MCF 10A (cell line): ENCODE measurements around the gene FNDC4. TPM values are rescaled to one million over a fixed set of nuclear protein-coding genes. Genes with fewer than 3 reads are reported as not detected.

Experiments used
- BruUV-seq: library from RNA; stranded (reverse); fragments of 400-500 nt; replicated peaks from 2 replicates; lab custom pipeline; 2021; lab: Mats Ljungman, UMichigan
- CTCF ChIA-PET: fragments of 300-600 bp; sonication (Branson Sonifier 250); formaldehyde crosslinking; extraction: SDS; loops from one replicate; lab custom pipeline; 2021; ENCODE audit warnings: antibody characterized with exemption, inconsistent platforms; lab: Yijun Ruan, JAX
- POLR2A ChIA-PET: fragments of 300-600, 350-650 bp; sonication (Branson Sonifier 250); formaldehyde crosslinking; extraction: SDS; loops from one replicate; lab custom pipeline; 2020; ENCODE audit warnings: antibody characterized with exemption, inconsistent platforms; lab: Yijun Ruan, JAX
- DNase-seq: peaks from one replicate; pipeline ENCODE4 v3.0.0-alpha.2; 2018; ENCODE audit not compliant: unreplicated experiment
- H3K27ac Mint-ChIP-seq: one replicate; pipeline ENCODE4 v1.8.0; 2022; ENCODE audit warnings: mild to moderate bottlenecking, low read depth, mixed read lengths; ENCODE audit not compliant: unreplicated experiment
- H3K27me3 Mint-ChIP-seq: one replicate; pipeline ENCODE4 v1.8.0; 2022; ENCODE audit warnings: mixed read lengths; ENCODE audit not compliant: insufficient read depth, unreplicated experiment
- H3K36me3 Mint-ChIP-seq: one replicate; pipeline ENCODE4 v1.8.0; 2022; ENCODE audit warnings: mild to moderate bottlenecking, moderate library complexity, mixed read lengths; ENCODE audit not compliant: insufficient read depth, unreplicated experiment
- H3K4me1 Mint-ChIP-seq: one replicate; pipeline ENCODE4 v1.8.0; 2022; ENCODE audit warnings: mixed read lengths; ENCODE audit not compliant: insufficient read depth, unreplicated experiment
- H3K4me3 Mint-ChIP-seq: one replicate; pipeline ENCODE4 v1.8.0; 2022; ENCODE audit warnings: mild to moderate bottlenecking, moderate library complexity, mixed read lengths; ENCODE audit not compliant: unreplicated experiment
- H3K9me3 Mint-ChIP-seq: one replicate; pipeline ENCODE4 v1.8.0; 2022; ENCODE audit warnings: mixed read lengths; ENCODE audit not compliant: unreplicated experiment
- intact Hi-C: fragments of 100-400 bp; cut with micrococcal nuclease; formaldehyde crosslinking; loops from 2 replicates; pipeline ENCODE4 v1.14.1; 2022
- total RNA-seq: library from RNA; stranded (reverse); gene quantifications from 2 replicates; pipeline ENCODE4 v1.2.3, GENCODE V29; 2022
- TF ChIP-seq, protein P1 (sequence below): fragments of 200-600 bp; IDR thresholded peaks from one replicate; pipeline ENCODE4 v1.8.0; 2022; ENCODE audit warnings: antibody characterized with exemption, mild to moderate bottlenecking; ENCODE audit not compliant: unreplicated experiment

Gene FNDC4
- total RNA-seq, 1 experiment from 2014 or later, result 0.79 TPM

DNA sequence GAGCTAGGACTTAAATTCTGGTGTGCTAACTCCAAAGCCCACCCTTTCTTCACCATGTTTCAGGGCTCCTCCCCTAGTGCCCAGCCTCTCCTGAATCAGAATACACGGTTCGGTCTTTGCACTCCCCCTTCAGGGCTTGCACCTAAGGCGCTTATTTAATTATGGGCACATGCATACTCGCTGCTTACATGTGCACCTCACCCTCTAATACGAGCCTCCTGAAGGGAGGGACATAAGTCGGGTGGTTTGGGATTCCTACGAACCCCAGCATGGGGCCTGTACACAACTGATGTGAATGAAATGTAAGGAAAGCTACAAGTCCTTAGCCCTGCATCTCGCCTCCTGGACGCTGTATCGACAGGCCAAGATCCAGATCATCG is 5.9 kb downstream of the FNDC4 start:
- Mint-ChIP-seq H3K27ac (peak overlapping the region; percentile 87), H3K4me3 (peak overlapping the region; percentile 92), H3K27me3 (no peaks in the 10 kb centered on the region), H3K4me1 (peaks cover 6% of the 10 kb centered on the region), H3K9me3 (no peaks in the 10 kb centered on the region), H3K36me3 (peaks cover 15% of the 10 kb centered on the region)
- CTCF ChIA-PET, result interaction anchor here (0.7 to 1.0 kb wide), 2 partner anchors 58 to 920 kb away, joined by 3 read pairs; no protein-coding TSS in a partner anchor
- TF ChIP-seq, protein P1, sequence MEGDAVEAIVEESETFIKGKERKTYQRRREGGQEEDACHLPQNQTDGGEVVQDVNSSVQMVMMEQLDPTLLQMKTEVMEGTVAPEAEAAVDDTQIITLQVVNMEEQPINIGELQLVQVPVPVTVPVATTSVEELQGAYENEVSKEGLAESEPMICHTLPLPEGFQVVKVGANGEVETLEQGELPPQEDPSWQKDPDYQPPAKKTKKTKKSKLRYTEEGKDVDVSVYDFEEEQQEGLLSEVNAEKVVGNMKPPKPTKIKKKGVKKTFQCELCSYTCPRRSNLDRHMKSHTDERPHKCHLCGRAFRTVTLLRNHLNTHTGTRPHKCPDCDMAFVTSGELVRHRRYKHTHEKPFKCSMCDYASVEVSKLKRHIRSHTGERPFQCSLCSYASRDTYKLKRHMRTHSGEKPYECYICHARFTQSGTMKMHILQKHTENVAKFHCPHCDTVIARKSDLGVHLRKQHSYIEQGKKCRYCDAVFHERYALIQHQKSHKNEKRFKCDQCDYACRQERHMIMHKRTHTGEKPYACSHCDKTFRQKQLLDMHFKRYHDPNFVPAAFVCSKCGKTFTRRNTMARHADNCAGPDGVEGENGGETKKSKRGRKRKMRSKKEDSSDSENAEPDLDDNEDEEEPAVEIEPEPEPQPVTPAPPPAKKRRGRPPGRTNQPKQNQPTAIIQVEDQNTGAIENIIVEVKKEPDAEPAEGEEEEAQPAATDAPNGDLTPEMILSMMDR, result no peak
- DNase-seq, result peak; percentile 34
- BruUV-seq, result TSS peak; percentile 60
- intact Hi-C loops, result loop anchor here (2.0 kb wide), 2 partner anchors 80 to 140 kb away; partner anchors contain the start of genes CCDC121, GPN1 and PPM1G
- POLR2A ChIA-PET, result interaction anchor here (0.6 to 1.8 kb wide), 4 partner anchors 12 to 139 kb away, joined by 3 to 8 read pairs (median 4); no protein-coding TSS in a partner anchor

DNA sequence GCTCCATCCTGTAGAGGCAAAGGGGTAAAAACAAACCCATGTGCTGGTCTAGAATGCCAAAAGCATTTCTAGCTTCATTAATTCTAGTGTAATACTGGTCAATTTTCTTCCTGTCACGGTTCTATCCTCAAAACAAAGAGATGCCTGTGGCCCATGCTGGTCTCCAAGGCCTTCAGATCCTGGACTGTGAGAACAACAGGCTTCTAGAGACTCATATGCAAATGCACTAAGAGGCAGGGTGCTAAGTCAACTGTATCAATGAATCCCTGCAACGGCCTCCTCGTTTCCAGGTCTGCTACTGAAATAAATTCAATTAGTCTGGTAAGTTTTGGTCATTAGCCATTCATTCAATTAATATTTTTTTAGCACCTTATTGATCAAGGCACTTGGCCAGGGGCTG is 9.5 kb downstream of the FNDC4 start:
- H3K27ac Mint-ChIP-seq, result no peak overlapping the region
- ChIA-PET POLR2A (interaction anchor here (0.8 kb wide), 1 partner anchor 10 kb away, joined by 3 read pairs; no protein-coding TSS in a partner anchor), CTCF (interaction anchor here (1.2 kb wide), 1 partner anchor 78 kb away, joined by 5 read pairs; no protein-coding TSS in a partner anchor)

GRCh38 chr2:27471961-27472360 is 23.0 kb downstream of the FNDC4 start:
- Mint-ChIP-seq H3K27me3 (no peaks in the 10 kb centered on the region), H3K36me3 (peaks cover 51% of the 10 kb centered on the region), H3K9me3 (no peaks in the 10 kb centered on the region), H3K4me3 (no peak overlapping the region), H3K27ac (no peak overlapping the region), H3K4me1 (no peaks in the 10 kb centered on the region)
- BruUV-seq, result no TSS peak
- intact Hi-C loops, result no loop called here
- TF ChIP-seq, protein P1, result no peak
- POLR2A ChIA-PET, result no interaction called here
- CTCF ChIA-PET, result no interaction called here
- no peak for DNase-seq

More for the DNA sequence above, 9.5 kb downstream of the FNDC4 start:
- Mint-ChIP-seq H3K27me3 (no peaks in the 10 kb centered on the region), H3K9me3 (no peaks in the 10 kb centered on the region), H3K4me3 (no peak overlapping the region), H3K36me3 (peaks cover 29% of the 10 kb centered on the region), H3K4me1 (peaks cover 6% of the 10 kb centered on the region)
- BruUV-seq, result no TSS peak
- intact Hi-C loops, result no loop called here
- DNase-seq, result no peak
- TF ChIP-seq, protein P1, result no peak

- intact Hi-C loops, result no loop called here
- ChIA-PET POLR2A (interaction anchor here (0.6 kb wide), 1 partner anchor 1008 kb away, joined by 4 read pairs; no protein-coding TSS in a partner anchor), CTCF (interaction anchor here (0.6 kb wide), 1 partner anchor 219 kb away, joined by 4 read pairs; no protein-coding TSS in a partner anchor)
- no peak overlapping the region for H3K4me3 Mint-ChIP-seq
- no peak for DNase-seq
- peaks cover 33% of the 10 kb centered on the region for H3K36me3 Mint-ChIP-seq
- H3K4me1 Mint-ChIP-seq, result no peaks in the 10 kb centered on the region
- TF ChIP-seq, protein P1, result no peak
- no peaks in the 10 kb centered on the region for H3K9me3 Mint-ChIP-seq
- BruUV-seq, result no TSS peak
- no peaks in the 10 kb centered on the region for H3K27me3 Mint-ChIP-seq
- no peak overlapping the region for H3K27ac Mint-ChIP-seq
These were observed 30.6 kb downstream of the FNDC4 start for GRCh38 chr2:27464443-27464842.
